Tibial artery (tissue), 4 donors: ENCODE measurements around the gene EXOC6B.

ENCODE experiments used
- DNase-seq, 2 donors: peaks; one replicate each; pipeline ENCODE4 v3.0.0-alpha.2; 2019
- H3K27ac ChIP-seq, 2 donors: fragments of 200-600 bp; sonication (generic) in 1 of 2; 1 replicate in 1 of 2; 2 replicates in 1 of 2; pipeline ENCODE4 v1.5.1; 2018 to 2019; ENCODE audit warnings: mild to moderate bottlenecking in 1 of 2
- H3K27me3 ChIP-seq, 2 donors: fragments of 200-600 bp; sonication (generic) in 1 of 2; one replicate each; pipeline versions ENCODE4 v1.5.1 to v1.6.0; 2016 to 2019
- H3K36me3 ChIP-seq, 3 donors: fragments of 200-600 bp; sonication (generic) in 2 of 3; one replicate each; pipeline ENCODE4 v1.5.1; 2016 to 2019; ENCODE audit warnings: mild to moderate bottlenecking in 2 of 3
- H3K4me1 ChIP-seq, 4 donors: fragments of 200-600 bp; sonication (generic) in 2 of 4; 1 replicate in 3 of 4; 2 replicates in 1 of 4; pipeline ENCODE4 v1.5.1; 2016 to 2019
- H3K4me3 ChIP-seq, 2 donors: fragments of 200-600 bp; sonication (generic) in 1 of 2; 1 replicate in 1 of 2; 2 replicates in 1 of 2; pipeline ENCODE4 v1.5.1; 2018 to 2019; ENCODE audit warnings: mild to moderate bottlenecking in 2 of 2
- H3K9me3 ChIP-seq, 3 donors: fragments of 200-600 bp; sonication (generic) in 1 of 3; one replicate each; pipeline ENCODE4 v1.5.1; 2016 to 2019
- CTCF ChIP-seq, 2 experiments: fragments of 200-600 bp in 1 of 2; fragments of 450-650 bp in 1 of 2; IDR thresholded peaks; one replicate each; pipeline ENCODE4 v1.5.1; 2017 to 2019; ENCODE audit warnings: antibody characterized with exemption in 2 of 2, mild to moderate bottlenecking in 1 of 2, moderate library complexity in 1 of 2
- intact Hi-C: fragments of 100-400 bp; cut with DNase I; formaldehyde crosslinking; loops from one replicate; pipeline ENCODE4 v1.15.0; 2023; ENCODE audit warnings: low total_unique reads

The EXOC6B gene

GRCh38 chr2:72822794-72823193 lies 3.0 kb downstream of the EXOC6B start:
- Histone ChIP-seq H3K27me3 (no peaks in the 10 kb centered on the region), H3K36me3 (no peaks in the 10 kb centered on the region), H3K9me3 (no peaks in the 10 kb centered on the region), H3K27ac (no peak overlapping the region), H3K4me3 (no peak overlapping the region), H3K4me1 (peaks cover 0 to 17% (median 12%) of the 10 kb centered on the region in 4 donors)
- intact Hi-C loops = no loop called here
- no peak for TF ChIP-seq CTCF (IDR thresholded peaks at IDR 0.05)
- no peak for DNase-seq

- H3K27ac ChIP-seq = no peak overlapping the region
- intact Hi-C loops = no loop called here
- no peak for DNase-seq
- no peak overlapping the region for H3K4me3 ChIP-seq
- H3K9me3 ChIP-seq = no peaks in the 10 kb centered on the region
- peaks cover 0 to 17% (median 12%) of the 10 kb centered on the region in 4 donors for H3K4me1 ChIP-seq
- TF ChIP-seq CTCF (IDR thresholded peaks at IDR 0.05) = no peak
- no peaks in the 10 kb centered on the region for H3K27me3 ChIP-seq
- H3K36me3 ChIP-seq = no peaks in the 10 kb centered on the region
These were observed 3.9 kb downstream of the EXOC6B start for GRCh38 chr2:72821983-72822382.

GRCh38 chr2:72821118-72821517 lies 4.7 kb downstream of the EXOC6B start:
- Histone ChIP-seq H3K4me3 (no peak overlapping the region), H3K27me3 (no peaks in the 10 kb centered on the region), H3K27ac (no peak overlapping the region), H3K36me3 (no peaks in the 10 kb centered on the region), H3K9me3 (no peaks in the 10 kb centered on the region), H3K4me1 (peaks cover 0 to 17% (median 11%) of the 10 kb centered on the region in 4 donors)
- no peak for TF ChIP-seq CTCF (IDR thresholded peaks at IDR 0.05)
- intact Hi-C loops = no loop called here
- DNase-seq = no peak

- Histone ChIP-seq H3K4me1 (peaks cover 0 to 11% (median 7%) of the 10 kb centered on the region in 4 donors), H3K4me3 (no peak overlapping the region), H3K9me3 (no peaks in the 10 kb centered on the region), H3K36me3 (no peaks in the 10 kb centered on the region), H3K27me3 (no peaks in the 10 kb centered on the region), H3K27ac (no peak overlapping the region)
- no peak for DNase-seq
- intact Hi-C loops = no loop called here
- no peak for TF ChIP-seq CTCF (IDR thresholded peaks at IDR 0.05)
These were observed 6.3 kb downstream of the EXOC6B start for GRCh38 chr2:72819501-72819900.

GRCh38 chr2:72815655-72816278 lies 10.1 kb downstream of the EXOC6B start:
- no peak for DNase-seq
- no peaks in the 10 kb centered on the region for H3K27me3 ChIP-seq
- intact Hi-C loops = no loop called here
- no peaks in the 10 kb centered on the region for H3K9me3 ChIP-seq
- H3K27ac ChIP-seq = no peak overlapping the region
- no peaks in the 10 kb centered on the region for H3K4me1 ChIP-seq
- no peaks in the 10 kb centered on the region for H3K36me3 ChIP-seq
- no peak for TF ChIP-seq CTCF (IDR thresholded peaks at IDR 0.05)
- no peak overlapping the region for H3K4me3 ChIP-seq

GRCh38 chr2:72813841-72814240 lies 12.0 kb downstream of the EXOC6B start:
- intact Hi-C loops = no loop called here
- Histone ChIP-seq H3K9me3 (peaks cover 0 to 7% (median 0%) of the 10 kb centered on the region in 3 donors), H3K27ac (no peak overlapping the region), H3K36me3 (peaks cover 0 to 1% (median 0%) of the 10 kb centered on the region in 3 donors), H3K4me1 (no peaks in the 10 kb centered on the region), H3K4me3 (no peak overlapping the region), H3K27me3 (no peaks in the 10 kb centered on the region)
- TF ChIP-seq CTCF (IDR thresholded peaks at IDR 0.05) = no peak
- no peak for DNase-seq
